HAP-1 (cell line): Measurements from ENCODE around the gene P2RY6.

Experiments used
- DNase-seq, 2 experiments: peaks; one replicate each; pipeline ENCODE4 v3.0.0-alpha.2; 2016 to 2020; ENCODE audit warnings: low spot score in 2 of 2
- H3K27me3 ChIP-seq: fragments of 250-450 bp; sonication (Bioruptor Pico); 2 replicates; pipeline ENCODE4 v1.5.1; 2020; ENCODE audit warnings: low read depth, mild to moderate bottlenecking, moderate library complexity
- H3K36me3 ChIP-seq: fragments of 250-450 bp; sonication (Bioruptor Pico); replicated peaks from 2 replicates; pipeline ENCODE4 v1.5.1; 2020; ENCODE audit warnings: mild to moderate bottlenecking
- H3K4me1 ChIP-seq: fragments of 250-450 bp; sonication (Bioruptor Pico); 2 replicates; pipeline ENCODE4 v1.5.1; 2020; ENCODE audit warnings: mild to moderate bottlenecking
- H3K4me3 ChIP-seq: fragments of 250-450 bp; sonication (Bioruptor Pico); 2 replicates; pipeline ENCODE4 v1.5.1; 2020; ENCODE audit warnings: mild to moderate bottlenecking, moderate library complexity
- H3K9me3 ChIP-seq: fragments of 250-450 bp; sonication (Bioruptor Pico); 2 replicates; pipeline ENCODE4 v1.5.1; 2020; ENCODE audit warnings: mild to moderate bottlenecking, moderate library complexity
- in situ Hi-C: fragments of 300-500 bp; cut with MboI; formaldehyde crosslinking; loops from 3 replicates; pipeline ENCODE4 v1.14.3; 2020; ENCODE audit warnings: low sequenced_read_pairs, inconsistent platforms, mixed read lengths

P2RY6 gene

DNA sequence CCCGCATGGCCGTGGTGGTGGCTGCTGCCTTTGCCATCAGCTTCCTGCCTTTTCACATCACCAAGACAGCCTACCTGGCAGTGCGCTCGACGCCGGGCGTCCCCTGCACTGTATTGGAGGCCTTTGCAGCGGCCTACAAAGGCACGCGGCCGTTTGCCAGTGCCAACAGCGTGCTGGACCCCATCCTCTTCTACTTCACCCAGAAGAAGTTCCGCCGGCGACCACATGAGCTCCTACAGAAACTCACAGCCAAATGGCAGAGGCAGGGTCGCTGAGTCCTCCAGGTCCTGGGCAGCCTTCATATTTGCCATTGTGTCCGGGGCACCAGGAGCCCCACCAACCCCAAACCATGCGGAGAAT, 25.1 kb downstream of the P2RY6 start:
- no peaks in the 10 kb centered on the region for H3K4me1 ChIP-seq
- in situ Hi-C loops, result no loop called here
- H3K36me3 ChIP-seq, result no peaks in the 10 kb centered on the region
- DNase-seq, result no peak
- H3K27me3 ChIP-seq, result no peaks in the 10 kb centered on the region; the same call in 1 of the 2 replicates
- H3K9me3 ChIP-seq, result no peaks in the 10 kb centered on the region
- H3K4me3 ChIP-seq, result no peak overlapping the region

DNA sequence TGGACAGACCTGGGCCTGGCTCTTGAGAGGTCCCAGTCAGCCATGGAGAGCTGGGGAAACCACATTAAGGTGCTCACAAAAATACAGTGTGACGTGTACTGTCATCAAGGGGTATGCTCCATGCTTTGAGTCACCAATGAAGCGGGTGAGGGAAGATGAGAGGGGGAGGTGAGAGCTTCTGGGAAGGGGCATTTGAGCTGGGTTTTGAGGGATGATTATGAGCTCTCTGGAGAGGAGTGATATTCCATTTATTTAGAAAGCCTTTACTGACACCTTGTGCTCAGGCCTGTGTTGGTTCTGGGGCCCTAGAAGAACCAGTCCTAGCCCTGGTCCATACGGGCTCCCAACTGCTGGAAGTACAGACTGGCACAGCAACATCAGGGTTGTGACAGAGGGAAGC, 25.6 kb downstream of the P2RY6 start:
- in situ Hi-C loops, result no loop called here
- no peaks in the 10 kb centered on the region; the same call in 1 of the 2 replicates for H3K27me3 ChIP-seq
- H3K36me3 ChIP-seq, result no peaks in the 10 kb centered on the region
- H3K4me1 ChIP-seq, result no peaks in the 10 kb centered on the region
- DNase-seq, result no peak
- no peaks in the 10 kb centered on the region for H3K9me3 ChIP-seq
- no peak overlapping the region for H3K4me3 ChIP-seq

DNA sequence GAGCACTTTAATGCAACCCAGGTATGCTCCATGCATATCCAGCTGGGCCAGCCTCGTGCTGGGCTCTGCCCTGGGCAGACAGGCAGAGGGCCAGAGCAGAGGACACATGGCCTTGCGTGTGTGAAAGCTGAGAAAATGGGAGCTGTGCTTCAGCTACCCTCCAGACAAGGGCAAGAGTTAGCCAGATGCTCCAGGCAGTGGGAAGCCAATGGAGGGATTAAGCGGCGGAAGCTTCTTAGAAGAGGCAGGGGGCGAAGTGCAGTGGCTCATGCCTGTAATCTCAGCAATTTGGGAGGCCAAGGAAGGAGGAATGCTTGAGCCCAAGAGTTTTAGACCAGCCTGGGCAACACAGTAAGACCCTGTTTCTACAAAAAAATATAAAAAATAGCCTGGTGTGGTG, 26.1 kb downstream of the P2RY6 start:
- H3K36me3 ChIP-seq, result no peaks in the 10 kb centered on the region
- H3K4me3 ChIP-seq, result no peak overlapping the region
- no peak for DNase-seq
- no peaks in the 10 kb centered on the region for H3K9me3 ChIP-seq
- H3K27me3 ChIP-seq, result no peaks in the 10 kb centered on the region; the same call in 1 of the 2 replicates
- H3K4me1 ChIP-seq, result no peaks in the 10 kb centered on the region
- in situ Hi-C loops, result no loop called here

DNA sequence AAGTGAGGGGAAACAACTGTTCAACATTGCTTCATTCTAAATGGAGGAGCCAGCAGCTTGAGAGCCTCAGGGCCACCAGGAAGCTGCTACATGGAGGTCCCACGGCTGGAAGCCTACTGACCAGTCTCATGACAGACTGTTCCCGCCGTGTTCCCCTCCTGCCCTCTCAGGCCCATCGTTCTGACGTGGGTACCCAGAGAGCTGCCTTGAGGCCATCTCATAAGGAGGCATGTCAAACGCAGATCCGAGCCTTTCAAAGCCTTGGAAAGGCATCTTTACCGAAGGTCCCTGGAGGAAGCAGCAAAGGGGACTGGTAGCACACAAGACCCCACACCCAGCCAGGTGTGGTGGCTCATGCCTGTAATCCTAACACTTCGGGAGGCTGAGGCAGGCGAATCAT, 27.6 kb downstream of the P2RY6 start:
- H3K4me3 ChIP-seq, result no peak overlapping the region
- no peaks in the 10 kb centered on the region; the same call in 1 of the 2 replicates for H3K27me3 ChIP-seq
- in situ Hi-C loops, result no loop called here
- H3K4me1 ChIP-seq, result no peaks in the 10 kb centered on the region
- no peaks in the 10 kb centered on the region for H3K36me3 ChIP-seq
- H3K9me3 ChIP-seq, result no peaks in the 10 kb centered on the region
- DNase-seq, result no peak

DNA sequence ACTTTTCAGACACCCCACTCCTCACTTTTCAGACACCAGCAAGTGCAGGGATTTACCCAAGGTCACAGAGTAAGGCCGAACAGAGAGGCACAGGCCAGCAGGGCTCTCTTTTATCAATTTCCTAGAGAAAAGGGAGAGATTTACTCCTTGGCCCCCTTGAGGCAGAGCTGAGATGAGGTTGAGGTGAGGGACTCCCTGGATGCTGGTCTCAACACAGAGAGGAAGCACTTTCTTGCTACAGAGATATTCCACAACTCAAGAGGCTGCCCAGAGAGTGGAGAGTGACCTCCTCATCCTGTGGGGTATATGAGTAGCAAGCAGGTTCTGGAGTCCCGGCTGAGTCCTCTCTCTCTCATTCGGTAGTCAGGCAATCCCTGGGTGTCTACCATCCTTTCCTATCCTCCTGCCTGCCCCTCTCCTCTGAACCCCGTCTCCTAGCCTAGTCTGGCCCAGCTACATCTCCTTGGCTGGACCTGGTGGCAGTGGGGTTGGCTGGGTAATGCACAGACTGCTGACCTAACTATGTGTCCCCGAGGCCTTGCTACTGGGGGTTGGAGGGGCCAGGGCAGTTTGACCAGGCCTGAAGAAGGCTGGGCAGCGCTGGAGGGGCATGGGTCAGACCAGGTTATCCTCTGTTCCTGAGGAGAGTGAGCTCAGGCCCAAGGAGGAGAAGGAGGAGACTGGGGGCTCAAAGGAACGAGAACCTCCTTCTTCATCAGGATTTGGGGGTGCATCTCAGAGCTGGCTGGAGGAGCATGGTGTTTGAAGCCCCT, 34.1 kb downstream of the P2RY6 start:
- Histone ChIP-seq H3K27me3 (no peaks in the 10 kb centered on the region), H3K9me3 (no peaks in the 10 kb centered on the region), H3K36me3 (peaks cover 9% of the 10 kb centered on the region), H3K4me3 (no peak overlapping the region), H3K4me1 (peaks cover 13% of the 10 kb centered on the region)
- no peak for DNase-seq
- in situ Hi-C loops, result no loop called here

DNA sequence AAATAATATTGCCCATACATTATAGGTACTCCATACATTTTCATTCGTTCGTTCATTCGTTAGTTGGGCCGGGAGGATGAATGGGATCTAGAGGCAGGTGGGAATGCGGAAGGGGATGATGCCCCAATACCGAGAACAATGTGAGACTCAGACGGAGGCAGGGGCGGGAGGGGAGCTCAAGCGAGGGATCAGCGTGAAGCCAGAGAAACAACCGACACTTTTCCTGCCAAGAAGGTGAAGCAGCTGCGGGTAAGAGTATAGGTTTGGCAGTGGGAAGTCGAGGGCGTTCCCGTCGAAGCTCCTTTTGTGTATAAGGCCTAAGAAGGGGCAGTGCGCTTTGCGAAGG, 34.8 kb downstream of the P2RY6 start:
- in situ Hi-C loops, result no loop called here
- peaks cover 9% of the 10 kb centered on the region for H3K36me3 ChIP-seq
- no peaks in the 10 kb centered on the region for H3K27me3 ChIP-seq
- peaks cover 16% of the 10 kb centered on the region for H3K4me1 ChIP-seq
- peak overlapping the region; percentile 2; the same call in 1 of the 2 replicates for H3K4me3 ChIP-seq
- no peaks in the 10 kb centered on the region for H3K9me3 ChIP-seq
- no peak for DNase-seq

DNA sequence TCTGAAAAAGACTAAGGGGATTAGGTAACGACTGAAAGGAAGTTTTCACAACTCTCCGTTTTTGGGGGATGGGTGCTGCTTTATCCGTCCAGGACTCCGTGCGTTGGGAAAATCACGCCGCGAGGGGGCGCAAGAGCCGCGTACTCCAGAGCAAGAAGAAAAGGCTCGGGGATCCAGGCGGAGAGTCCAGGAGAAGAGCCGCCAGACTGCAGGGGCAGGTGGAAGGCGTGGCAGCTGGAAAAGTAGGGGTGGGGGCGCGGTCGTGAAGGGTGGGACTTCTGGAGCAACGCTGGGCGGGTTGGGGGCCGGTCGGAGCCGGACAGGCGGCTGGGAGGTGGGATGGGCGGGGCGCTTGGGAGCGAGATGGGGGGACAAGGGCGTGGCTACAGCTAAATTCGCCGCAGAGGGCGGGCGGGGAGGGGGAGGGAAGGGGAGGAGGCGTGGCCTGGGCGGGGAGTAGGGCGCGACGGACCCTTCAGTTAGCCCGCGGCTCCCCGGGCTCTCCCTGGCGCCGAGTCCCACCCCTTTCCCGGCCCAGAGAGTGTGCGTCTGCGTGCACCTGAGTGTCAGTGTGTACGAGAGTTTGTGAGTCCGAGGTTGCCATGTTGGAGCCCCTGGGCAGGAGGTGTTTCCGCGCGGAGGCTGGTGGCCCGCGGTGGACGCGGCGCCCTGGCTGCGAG, 35.3 kb downstream of the P2RY6 start:
- H3K27me3 ChIP-seq, result no peaks in the 10 kb centered on the region
- in situ Hi-C loops, result no loop called here
- H3K9me3 ChIP-seq, result no peaks in the 10 kb centered on the region
- peaks cover 20% of the 10 kb centered on the region for H3K4me1 ChIP-seq
- peak; percentile 96 to 100 for DNase-seq
- peak overlapping the region; percentile 58 for H3K4me3 ChIP-seq
- H3K36me3 ChIP-seq, result peaks cover 9% of the 10 kb centered on the region

DNA sequence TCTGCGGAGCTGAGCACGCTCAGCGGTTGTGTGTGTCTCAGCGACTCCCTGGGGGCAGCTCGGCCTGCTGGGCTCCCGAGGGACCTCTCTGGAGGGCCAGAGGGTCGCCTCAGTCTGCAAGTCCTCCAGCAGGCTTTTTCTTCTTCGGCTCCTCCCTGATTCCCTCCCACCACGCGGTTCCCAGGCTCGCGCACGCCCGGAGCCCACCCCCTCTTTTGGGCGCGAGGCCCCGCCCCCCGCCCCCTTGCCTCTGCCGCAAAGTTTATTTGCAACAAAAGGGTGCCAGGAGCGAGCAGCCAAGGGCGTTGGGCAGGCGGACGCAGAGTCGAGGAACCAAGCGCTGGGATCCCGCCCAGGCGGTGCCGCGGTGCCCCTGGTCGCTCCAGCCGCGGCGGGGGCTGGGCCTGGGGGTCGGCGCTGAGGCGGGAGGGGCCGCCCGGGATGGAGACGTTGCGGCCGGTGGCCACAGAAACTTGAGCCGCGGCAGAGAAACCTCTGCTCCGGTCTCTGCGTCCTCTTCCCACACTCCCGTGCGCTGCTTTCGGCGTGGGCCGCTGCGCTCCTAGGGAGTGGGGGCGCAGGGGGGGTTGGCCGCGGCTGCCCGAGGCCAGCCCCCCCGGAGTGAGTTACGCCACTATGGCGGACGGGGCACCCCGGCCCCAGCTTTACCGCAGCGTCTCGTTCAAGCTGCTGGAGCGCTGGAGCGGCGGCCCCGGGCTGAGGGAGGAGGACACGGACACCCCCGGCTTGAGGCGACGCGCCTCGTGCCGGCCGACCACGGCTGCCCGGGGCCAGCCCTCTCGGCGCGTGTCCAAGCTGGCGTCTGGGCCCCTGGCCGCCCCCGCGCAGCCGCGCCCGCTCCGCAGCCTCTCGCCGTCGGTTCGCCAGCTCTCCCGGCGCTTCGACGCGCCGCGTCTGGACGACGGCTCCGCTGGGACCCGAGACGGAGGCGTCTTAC, 36.1 kb downstream of the P2RY6 start, which contains the start of gene ARHGEF17:
Gene ARHGEF17, plus strand, starts transcription at position 274 of the 958 bp plus-strand sequence. Its CDS starts 363 bp downstream, at position 637.
- H3K4me1 ChIP-seq, result peaks cover 20% of the 10 kb centered on the region
- DNase-seq, result peak; percentile 84 to 93
- in situ Hi-C loops, result no loop called here
- H3K9me3 ChIP-seq, result no peaks in the 10 kb centered on the region
- no peaks in the 10 kb centered on the region for H3K27me3 ChIP-seq
- H3K4me3 ChIP-seq, result peak within 1 kb of the TSS; percentile 58
- peaks cover 9% of the 10 kb centered on the region for H3K36me3 ChIP-seq

DNA sequence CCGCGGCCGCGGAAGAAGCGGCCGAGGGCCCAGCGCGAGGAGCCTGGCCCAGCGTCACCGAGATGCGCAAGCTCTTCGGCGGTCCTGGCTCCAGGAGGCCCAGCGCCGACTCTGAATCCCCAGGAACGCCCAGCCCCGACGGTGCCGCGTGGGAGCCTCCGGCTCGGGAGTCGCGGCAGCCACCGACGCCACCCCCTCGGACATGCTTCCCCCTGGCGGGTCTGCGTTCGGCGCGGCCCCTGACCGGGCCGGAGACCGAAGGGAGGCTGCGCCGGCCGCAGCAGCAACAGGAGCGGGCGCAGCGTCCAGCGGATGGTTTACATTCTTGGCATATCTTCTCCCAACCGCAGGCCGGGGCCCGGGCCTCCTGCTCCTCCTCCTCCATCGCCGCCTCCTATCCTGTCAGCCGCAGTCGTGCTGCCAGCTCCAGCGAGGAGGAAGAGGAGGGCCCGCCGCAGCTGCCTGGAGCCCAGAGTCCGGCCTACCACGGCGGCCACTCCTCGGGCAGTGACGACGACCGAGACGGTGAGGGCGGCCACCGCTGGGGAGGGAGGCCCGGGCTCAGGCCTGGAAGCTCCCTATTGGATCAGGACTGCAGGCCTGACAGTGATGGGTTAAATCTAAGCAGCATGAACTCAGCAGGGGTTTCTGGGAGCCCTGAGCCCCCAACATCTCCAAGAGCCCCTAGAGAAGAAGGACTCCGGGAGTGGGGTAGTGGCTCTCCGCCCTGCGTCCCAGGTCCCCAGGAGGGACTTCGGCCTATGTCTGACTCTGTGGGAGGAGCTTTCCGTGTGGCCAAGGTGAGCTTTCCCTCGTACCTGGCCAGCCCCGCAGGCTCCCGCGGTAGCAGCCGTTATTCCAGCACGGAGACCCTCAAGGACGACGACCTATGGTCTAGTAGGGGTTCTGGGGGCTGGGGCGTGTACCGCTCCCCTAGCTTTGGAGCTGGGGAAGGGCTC, 37.1 kb downstream of the P2RY6 start:
- Histone ChIP-seq H3K36me3 (peaks cover 9% of the 10 kb centered on the region), H3K4me3 (peak overlapping the region; percentile 58), H3K9me3 (no peaks in the 10 kb centered on the region), H3K27me3 (no peaks in the 10 kb centered on the region), H3K4me1 (peaks cover 20% of the 10 kb centered on the region)
- in situ Hi-C loops, result no loop called here
- DNase-seq, result peak; percentile 69 to 83

DNA sequence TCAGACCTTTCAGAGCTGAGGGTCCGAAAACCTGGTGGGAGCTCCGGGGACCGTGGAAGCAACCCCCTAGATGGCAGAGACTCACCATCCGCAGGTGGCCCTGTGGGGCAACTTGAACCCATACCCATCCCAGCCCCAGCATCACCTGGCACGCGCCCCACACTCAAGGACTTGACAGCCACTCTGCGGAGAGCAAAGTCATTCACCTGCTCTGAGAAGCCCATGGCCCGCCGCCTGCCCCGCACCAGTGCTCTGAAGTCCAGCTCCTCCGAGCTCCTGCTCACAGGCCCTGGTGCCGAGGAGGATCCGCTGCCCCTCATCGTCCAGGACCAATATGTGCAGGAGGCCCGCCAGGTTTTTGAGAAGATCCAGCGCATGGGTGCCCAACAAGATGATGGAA, 37.9 kb downstream of the P2RY6 start:
- in situ Hi-C loops, result no loop called here
- no peak overlapping the region for H3K4me3 ChIP-seq
- H3K27me3 ChIP-seq, result no peaks in the 10 kb centered on the region
- H3K4me1 ChIP-seq, result peaks cover 20% of the 10 kb centered on the region
- no peaks in the 10 kb centered on the region for H3K9me3 ChIP-seq
- DNase-seq, result no peak
- peaks cover 12% of the 10 kb centered on the region for H3K36me3 ChIP-seq

DNA sequence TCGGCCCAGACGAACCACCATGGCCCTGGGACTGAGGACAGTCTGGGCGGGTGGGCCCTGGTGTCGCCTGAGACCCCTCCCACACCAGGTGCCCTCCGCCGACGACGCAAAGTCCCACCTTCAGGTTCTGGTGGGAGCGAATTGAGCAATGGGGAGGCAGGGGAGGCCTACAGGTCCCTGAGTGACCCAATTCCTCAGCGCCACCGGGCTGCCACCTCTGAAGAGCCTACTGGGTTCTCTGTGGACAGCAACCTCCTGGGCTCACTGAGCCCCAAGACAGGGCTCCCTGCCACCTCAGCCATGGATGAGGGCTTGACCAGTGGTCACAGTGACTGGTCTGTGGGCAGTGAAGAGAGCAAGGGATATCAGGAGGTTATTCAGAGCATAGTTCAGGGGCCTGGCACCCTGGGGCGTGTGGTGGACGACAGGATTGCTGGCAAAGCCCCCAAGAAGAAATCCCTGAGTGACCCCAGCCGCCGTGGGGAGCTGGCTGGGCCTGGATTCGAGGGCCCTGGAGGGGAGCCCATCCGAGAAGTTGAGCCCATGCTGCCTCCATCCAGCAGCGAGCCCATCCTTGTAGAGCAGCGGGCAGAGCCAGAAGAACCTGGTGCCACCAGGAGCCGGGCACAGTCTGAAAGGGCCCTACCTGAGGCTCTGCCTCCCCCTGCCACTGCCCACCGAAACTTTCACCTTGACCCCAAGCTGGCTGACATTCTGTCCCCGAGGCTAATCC, 38.7 kb downstream of the P2RY6 start:
- H3K9me3 ChIP-seq, result no peaks in the 10 kb centered on the region
- no peak for DNase-seq
- peaks cover 20% of the 10 kb centered on the region for H3K4me1 ChIP-seq
- H3K4me3 ChIP-seq, result no peak overlapping the region
- in situ Hi-C loops, result no loop called here
- no peaks in the 10 kb centered on the region for H3K27me3 ChIP-seq
- H3K36me3 ChIP-seq, result peaks cover 12% of the 10 kb centered on the region

DNA sequence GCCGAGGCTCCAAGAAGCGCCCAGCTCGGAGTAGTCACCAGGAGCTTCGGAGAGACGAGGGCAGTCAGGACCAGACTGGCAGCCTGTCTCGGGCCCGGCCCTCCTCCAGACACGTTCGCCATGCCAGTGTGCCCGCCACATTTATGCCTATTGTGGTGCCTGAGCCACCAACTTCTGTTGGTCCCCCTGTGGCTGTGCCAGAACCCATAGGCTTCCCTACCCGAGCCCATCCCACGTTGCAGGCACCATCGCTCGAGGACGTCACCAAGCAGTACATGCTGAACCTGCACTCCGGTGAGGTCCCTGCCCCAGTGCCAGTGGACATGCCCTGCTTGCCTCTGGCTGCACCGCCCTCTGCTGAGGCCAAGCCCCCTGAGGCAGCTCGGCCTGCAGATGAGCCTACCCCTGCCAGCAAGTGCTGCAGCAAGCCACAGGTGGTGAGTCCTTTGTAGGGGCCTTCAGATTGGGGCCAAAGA, 39.3 kb downstream of the P2RY6 start:
- Histone ChIP-seq H3K36me3 (peaks cover 12% of the 10 kb centered on the region), H3K4me3 (no peak overlapping the region), H3K4me1 (peaks cover 20% of the 10 kb centered on the region), H3K9me3 (no peaks in the 10 kb centered on the region), H3K27me3 (no peaks in the 10 kb centered on the region)
- in situ Hi-C loops, result no loop called here
- no peak for DNase-seq
